Mononuclear cell (primary cell): ENCODE results near the gene SLC4A1AP. TPM values are rescaled to one million over a fixed set of nuclear protein-coding genes. Genes with fewer than 3 reads are reported as not detected.
A peak's percentile ranks its signal among the peaks of the same experiment; 100 is the strongest.

Experiments
- H3K27me3 ChIP-seq: 2 replicates; pipeline ENCODE4 v1.6.0; 2011; ENCODE audit warnings: low read length, control low read depth; ENCODE audit not compliant: insufficient read depth
- H3K4me1 ChIP-seq: 2 replicates; pipeline ENCODE4 v1.5.1; 2011; ENCODE audit warnings: mild to moderate bottlenecking, low read length, control low read depth; ENCODE audit not compliant: insufficient read depth
- H3K4me3 ChIP-seq: 2 replicates; pipeline ENCODE4 v1.5.1; 2011; ENCODE audit warnings: mild to moderate bottlenecking, low read length, moderate library complexity
- H3K9me3 ChIP-seq: 2 replicates; pipeline ENCODE4 v1.5.1; 2011; ENCODE audit warnings: low read depth, mild to moderate bottlenecking, control low read depth, low read length
- total RNA-seq: library from RNA; depleted of rRNA; stranded (reverse); fragments of >200 nt; gene quantifications from one replicate; pipeline ENCODE4 v1.2.3, GENCODE V29; 2012

The SLC4A1AP gene
- total RNA-seq, 1 donor = 23.3 TPM

- Histone ChIP-seq H3K4me3 (no peak overlapping the region), H3K27me3 (no peaks in the 10 kb centered on the region), H3K4me1 (no peaks in the 10 kb centered on the region), H3K9me3 (no peaks in the 10 kb centered on the region)
These were observed 25.0 kb upstream of the SLC4A1AP start for GRCh38 chr2:27638709-27639108.

DNA sequence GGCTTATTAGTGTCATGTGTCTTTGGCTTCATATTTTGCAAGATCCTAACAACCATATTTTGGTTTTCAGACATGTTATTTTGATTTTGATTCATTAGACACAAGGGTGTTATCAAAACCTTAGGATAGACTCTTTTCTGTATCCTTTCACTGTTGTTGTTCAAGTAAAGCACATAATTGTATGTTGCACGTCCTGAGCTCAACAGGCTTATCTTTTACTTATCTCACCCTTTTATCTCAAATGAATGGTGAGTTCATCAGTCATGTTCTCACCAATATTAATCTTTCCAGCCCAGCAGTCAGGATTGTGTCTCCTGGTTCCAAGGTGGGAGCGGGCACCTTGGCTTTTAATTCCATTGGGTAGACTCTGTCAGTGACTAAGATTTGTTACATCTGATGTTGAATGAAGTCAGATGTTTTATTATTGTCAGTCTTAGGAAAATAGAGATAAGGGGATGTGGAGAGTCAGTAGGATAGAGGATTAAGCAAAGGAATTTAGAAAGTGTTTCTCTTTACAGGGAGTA lies 22.9 kb upstream of the SLC4A1AP start:
- H3K4me3 ChIP-seq = no peak overlapping the region
- H3K4me1 ChIP-seq = no peaks in the 10 kb centered on the region
- H3K27me3 ChIP-seq = no peaks in the 10 kb centered on the region
- no peaks in the 10 kb centered on the region for H3K9me3 ChIP-seq

- Histone ChIP-seq H3K4me3 (no peak overlapping the region), H3K9me3 (no peaks in the 10 kb centered on the region), H3K4me1 (no peaks in the 10 kb centered on the region), H3K27me3 (no peaks in the 10 kb centered on the region)
These were observed 18.5 kb upstream of the SLC4A1AP start for GRCh38 chr2:27645197-27645596.

DNA sequence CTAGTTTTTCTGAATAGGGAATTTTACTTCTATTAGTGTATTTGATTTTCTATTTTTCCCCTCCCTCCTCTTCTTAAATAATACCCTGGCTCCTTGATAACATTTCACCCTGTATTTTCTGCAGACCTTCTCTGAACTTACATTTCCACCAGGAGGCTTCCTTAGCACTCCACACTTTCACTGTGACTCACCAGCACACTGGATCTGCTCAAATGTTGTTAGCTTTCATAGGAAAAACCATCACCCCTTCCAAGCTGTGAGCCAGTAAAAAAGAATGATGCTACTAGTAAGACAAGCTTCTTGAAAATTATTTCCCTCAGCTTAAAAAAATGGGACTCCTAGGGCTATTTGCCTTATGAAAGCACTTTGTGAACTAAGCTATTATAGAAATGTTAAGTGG lies 16.4 kb upstream of the SLC4A1AP start:
- H3K27me3 ChIP-seq = no peaks in the 10 kb centered on the region
- no peak overlapping the region for H3K4me3 ChIP-seq
- H3K4me1 ChIP-seq = no peaks in the 10 kb centered on the region
- H3K9me3 ChIP-seq = no peaks in the 10 kb centered on the region

GRCh38 chr2:27647737-27648136 lies 16.0 kb upstream of the SLC4A1AP start:
- H3K27me3 ChIP-seq = no peaks in the 10 kb centered on the region
- H3K4me1 ChIP-seq = no peaks in the 10 kb centered on the region
- H3K4me3 ChIP-seq = no peak overlapping the region
- no peaks in the 10 kb centered on the region for H3K9me3 ChIP-seq

DNA sequence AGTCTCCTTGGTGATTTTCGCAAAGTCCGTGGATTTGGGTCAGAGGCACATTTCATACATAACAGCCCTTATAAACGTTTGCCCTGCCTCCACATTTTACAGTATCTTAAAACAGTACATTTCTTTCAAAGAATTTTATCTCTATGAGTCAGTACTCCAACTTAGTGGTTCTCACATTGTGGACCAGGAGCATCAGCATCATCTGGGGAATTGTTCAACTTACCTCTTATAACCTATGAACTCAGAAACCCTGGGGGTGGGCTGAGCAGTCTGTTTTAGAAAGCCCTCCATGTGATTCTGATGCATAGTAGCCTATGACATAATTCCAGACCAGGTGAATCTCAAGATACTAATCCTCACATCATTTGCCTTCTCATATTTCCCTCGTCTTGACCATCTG lies 12.6 kb upstream of the SLC4A1AP start:
- Histone ChIP-seq H3K9me3 (no peaks in the 10 kb centered on the region), H3K27me3 (no peaks in the 10 kb centered on the region), H3K4me3 (no peak overlapping the region), H3K4me1 (no peaks in the 10 kb centered on the region)

DNA sequence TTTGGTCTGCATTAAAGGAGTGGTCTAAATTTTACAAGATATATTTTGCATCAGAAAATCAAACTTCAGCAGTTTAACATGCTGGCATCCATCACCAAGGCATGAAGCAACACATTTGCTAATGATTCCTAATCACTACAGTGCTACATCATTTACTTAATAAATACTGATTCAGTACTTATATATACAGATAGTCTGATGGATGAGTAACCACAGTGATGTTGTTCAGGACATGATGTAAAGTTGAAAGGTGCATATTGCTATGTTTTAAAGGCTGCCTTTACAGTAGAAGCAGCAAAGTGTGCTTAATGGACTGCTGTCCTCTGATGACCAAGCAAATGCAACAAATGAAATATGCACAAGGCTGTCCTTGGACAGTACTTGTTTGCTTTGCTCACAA lies 11.3 kb upstream of the SLC4A1AP start:
- H3K9me3 ChIP-seq = no peaks in the 10 kb centered on the region
- H3K27me3 ChIP-seq = no peaks in the 10 kb centered on the region
- no peak overlapping the region for H3K4me3 ChIP-seq
- no peaks in the 10 kb centered on the region for H3K4me1 ChIP-seq

GRCh38 chr2:27652790-27653189 lies 10.9 kb upstream of the SLC4A1AP start:
- Histone ChIP-seq H3K27me3 (no peaks in the 10 kb centered on the region), H3K4me3 (no peak overlapping the region), H3K4me1 (no peaks in the 10 kb centered on the region), H3K9me3 (no peaks in the 10 kb centered on the region)

DNA sequence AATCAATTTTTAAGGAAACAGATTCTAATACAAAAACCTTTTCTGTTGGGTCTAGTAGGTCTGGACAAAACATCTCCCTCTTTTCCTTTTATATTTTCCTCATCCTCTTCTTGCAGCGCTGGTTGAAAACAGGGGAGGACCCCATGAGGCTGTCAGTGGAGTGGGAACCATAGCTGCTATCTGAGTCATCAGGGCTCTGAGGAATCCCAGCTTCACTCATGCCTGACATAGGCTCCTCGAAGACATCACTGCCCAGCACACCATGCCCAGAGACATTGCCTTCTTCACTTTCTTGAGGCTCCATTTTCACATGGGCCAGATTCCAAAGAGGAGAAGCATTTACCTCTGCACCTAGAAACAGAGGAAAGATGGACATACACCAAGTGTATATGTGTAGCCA lies 10.3 kb upstream of the SLC4A1AP start:
- H3K4me3 ChIP-seq = no peak overlapping the region
- no peaks in the 10 kb centered on the region for H3K4me1 ChIP-seq
- no peaks in the 10 kb centered on the region for H3K27me3 ChIP-seq

GRCh38 chr2:27655155-27655951 lies 8.3 kb upstream of the SLC4A1AP start:
- Histone ChIP-seq H3K4me3 (no peak overlapping the region), H3K9me3 (no peaks in the 10 kb centered on the region), H3K27me3 (no peaks in the 10 kb centered on the region), H3K4me1 (no peaks in the 10 kb centered on the region)

More for the DNA sequence above, 10.3 kb upstream of the SLC4A1AP start:
- no peaks in the 10 kb centered on the region for H3K9me3 ChIP-seq

DNA sequence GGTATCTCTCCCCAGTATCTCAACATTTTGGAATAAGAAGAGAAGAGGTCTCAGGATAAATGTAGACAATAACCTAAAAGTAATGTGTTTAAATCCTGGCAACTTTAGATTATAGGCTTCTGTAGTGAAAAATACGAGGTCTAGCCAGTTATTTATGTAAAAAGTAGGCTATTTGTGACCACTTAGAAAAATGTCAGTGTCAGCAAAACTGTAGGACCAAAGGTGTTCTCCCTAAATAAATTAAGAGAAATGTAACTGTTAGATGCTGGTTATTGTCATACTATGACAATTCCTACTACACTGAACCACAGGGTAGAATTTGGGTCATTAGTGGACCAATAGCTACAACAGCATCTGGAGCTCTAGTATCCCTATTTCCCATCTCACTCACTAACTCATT lies 2.3 kb upstream of the SLC4A1AP start:
- H3K4me1 ChIP-seq = peaks cover 24% of the 10 kb centered on the region
- H3K9me3 ChIP-seq = no peaks in the 10 kb centered on the region
- H3K4me3 ChIP-seq = no peak overlapping the region
- no peaks in the 10 kb centered on the region for H3K27me3 ChIP-seq

DNA sequence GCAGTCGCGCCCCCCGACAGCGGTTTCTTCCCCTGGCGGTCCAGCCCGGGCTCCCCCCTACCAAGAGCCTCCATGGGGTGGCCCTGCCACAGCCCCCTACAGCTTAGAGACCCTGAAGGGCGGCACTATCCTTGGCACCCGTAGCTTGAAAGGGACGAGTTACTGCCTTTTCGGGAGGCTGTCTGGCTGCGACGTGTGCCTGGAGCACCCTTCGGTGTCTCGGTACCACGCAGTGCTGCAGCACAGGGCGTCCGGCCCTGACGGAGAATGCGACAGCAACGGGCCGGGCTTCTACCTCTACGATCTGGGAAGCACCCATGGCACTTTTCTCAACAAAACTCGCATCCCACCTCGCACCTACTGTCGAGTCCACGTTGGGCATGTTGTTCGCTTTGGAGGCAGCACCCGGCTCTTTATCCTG lies 475 bp downstream of the SLC4A1AP start:
- Histone ChIP-seq H3K4me1 (peaks cover 34% of the 10 kb centered on the region), H3K4me3 (peak overlapping the region; percentile 86), H3K27me3 (no peaks in the 10 kb centered on the region), H3K9me3 (no peaks in the 10 kb centered on the region)

- Histone ChIP-seq H3K4me1 (peaks cover 34% of the 10 kb centered on the region), H3K9me3 (no peaks in the 10 kb centered on the region), H3K27me3 (no peaks in the 10 kb centered on the region), H3K4me3 (peak overlapping the region; percentile 86)
These were observed 1.1 kb downstream of the SLC4A1AP start for GRCh38 chr2:27664622-27665363.

DNA sequence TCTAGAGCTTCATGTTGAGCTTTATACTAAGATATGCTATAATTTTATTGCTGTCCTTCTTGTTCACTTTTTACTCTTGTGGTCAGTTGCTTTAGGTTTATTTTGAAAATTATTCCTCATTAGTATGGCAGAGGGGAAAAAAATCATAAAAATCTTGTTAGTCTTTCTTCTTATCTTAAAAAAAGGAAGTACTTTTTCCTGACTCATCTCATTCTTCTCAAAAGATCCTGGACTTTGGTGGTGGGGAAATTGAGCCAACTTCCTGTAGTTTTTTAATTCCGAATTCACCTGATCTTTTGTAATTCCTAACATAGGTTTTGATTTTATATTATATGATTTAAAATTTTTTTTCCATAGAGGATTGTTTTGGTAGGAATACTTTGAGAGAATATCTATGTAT lies 3.8 kb downstream of the SLC4A1AP start:
- H3K4me3 ChIP-seq = no peak overlapping the region
- H3K27me3 ChIP-seq = no peaks in the 10 kb centered on the region
- no peaks in the 10 kb centered on the region for H3K9me3 ChIP-seq
- peaks cover 31% of the 10 kb centered on the region for H3K4me1 ChIP-seq

GRCh38 chr2:27671235-27671634 lies 7.5 kb downstream of the SLC4A1AP start:
- Histone ChIP-seq H3K27me3 (no peaks in the 10 kb centered on the region), H3K9me3 (no peaks in the 10 kb centered on the region), H3K4me3 (no peak overlapping the region), H3K4me1 (peaks cover 10% of the 10 kb centered on the region)
